Stimulated activated CD4-positive, alpha-beta T cell treated with anti-CD3 and anti-CD28 coated beads, Interleukin-12 subunit alpha, Interleukin-12 subunit beta, amount 100 ng/mL, for 4 hours (primary cell): ENCODE measurements around the gene FBRSL1.

Source experiments
- DNase-seq: peaks from one replicate; pipeline ENCODE4 v3.0.0-alpha.2; 2020

FBRSL1 gene

GRCh38 chr12:132560614-132561426, 70.9 kb downstream of the FBRSL1 start:
- DNase-seq = peak; percentile 82
